Esophagus muscularis mucosa (tissue), 4 donors: ENCODE measurements around the gene ZNF71. TPM values are rescaled to one million over a fixed set of nuclear protein-coding genes. Genes with fewer than 3 reads are reported as not detected.

Experiments used
- DNase-seq: peaks from one replicate; pipeline ENCODE4 v3.0.0-alpha.2; 2017; ENCODE audit errors: extremely low spot score
- H3K27ac ChIP-seq, 4 donors: fragments of 200-600 bp; sonication (generic); replicated peaks in 1 of 4; 1 replicate in 3 of 4; 2 replicates in 1 of 4; pipeline ENCODE4 v1.5.1; 2016 to 2019; ENCODE audit warnings: mild to moderate bottlenecking in 1 of 4
- H3K27me3 ChIP-seq, 4 donors: fragments of 200-600 bp; sonication (generic); one replicate each; pipeline versions ENCODE4 v1.5.1 to v1.6.0; 2016 to 2019
- H3K36me3 ChIP-seq, 4 donors: fragments of 200-600 bp; sonication (generic); one replicate each; pipeline ENCODE4 v1.5.1; 2016 to 2019
- H3K4me1 ChIP-seq, 4 donors: fragments of 200-600 bp; sonication (generic); one replicate each; pipeline ENCODE4 v1.5.1; 2016 to 2019
- H3K4me3 ChIP-seq, 4 donors: fragments of 200-600 bp; sonication (generic); 1 replicate in 2 of 4; 2 replicates in 2 of 4; pipeline ENCODE4 v1.5.1; 2016 to 2019; ENCODE audit warnings: mild to moderate bottlenecking in 4 of 4, moderate library complexity in 1 of 4
- H3K9me3 ChIP-seq, 4 donors: fragments of 200-600 bp; sonication (generic); 1 replicate in 3 of 4; 2 replicates in 1 of 4; pipeline ENCODE4 v1.5.1; 2016 to 2019
- CTCF ChIP-seq, 3 experiments: fragments of 200-600 bp in 2 of 3; fragments of 450-650 bp in 1 of 3; sonication (generic) in 2 of 3; IDR thresholded peaks; one replicate each; pipeline ENCODE4 v1.5.1; 2017 to 2019; ENCODE audit warnings: antibody characterized with exemption in 3 of 3, mild to moderate bottlenecking in 2 of 3, moderate library complexity in 1 of 3
- EP300 ChIP-seq: sonication (generic); formaldehyde crosslinking; IDR thresholded peaks from one replicate; pipeline ENCODE4 v1.6.1; 2017; ENCODE audit warnings: antibody characterized with exemption
- POLR2A ChIP-seq: fragments of 450-650 bp; IDR thresholded peaks from one replicate; pipeline ENCODE4 v1.6.1; 2017; ENCODE audit warnings: antibody characterized with exemption, moderate library complexity, mild to moderate bottlenecking, low read depth
- POLR2AphosphoS5 ChIP-seq, 2 donors: sonication (generic); formaldehyde crosslinking; IDR thresholded peaks; one replicate each; pipeline ENCODE4 v1.6.1; 2017; ENCODE audit warnings: antibody characterized with exemption in 2 of 2
- WGBS: methylation state at CpG from one replicate; pipeline ENCODE4 v1.1.5; 2018; 5-methylcytosine and 5-hydroxymethylcytosine counted together
- intact Hi-C: fragments of 100-400 bp; cut with DNase I; formaldehyde crosslinking; loops from one replicate; pipeline ENCODE4 v1.15.1; 2023
- total RNA-seq, 4 donors: library from RNA; depleted of rRNA; stranded (reverse); fragments of >200 nt; gene quantifications; one replicate each; pipeline versions ENCODE4 v1.1.0 to v1.2.1, GENCODE V29; 2016

ZNF71 gene
- total RNA-seq, 4 donors from 2014 or later, result 12.6 to 25.9 (median 19.6) TPM

GRCh38 chr19:56661248-56661647, 66.1 kb downstream of the ZNF71 start:
- TF ChIP-seq CTCF (IDR thresholded peaks at IDR 0.05), result no peak
- no peak for TF ChIP-seq POLR2AphosphoS5 (IDR thresholded peaks at IDR 0.05)
- no peak for TF ChIP-seq EP300
- TF ChIP-seq POLR2A, result no peak
- 90% methylated on average over 3 of the region's 3 CpGs for WGBS
- intact Hi-C loops, result no loop called here
- Histone ChIP-seq H3K4me1 (peaks cover 0 to 9% (median 9%) of the 10 kb centered on the region in 4 donors), H3K27me3 (no peaks in the 10 kb centered on the region), H3K4me3 (no peak overlapping the region), H3K27ac (no peak overlapping the region), H3K9me3 (peaks cover 0 to 5% (median 0%) of the 10 kb centered on the region in 4 donors), H3K36me3 (peaks cover 13 to 35% (median 25%) of the 10 kb centered on the region in 4 donors)
- DNase-seq, result no peak

GRCh38 chr19:56663931-56664500, 68.9 kb downstream of the ZNF71 start:
- H3K27ac ChIP-seq, result no peak overlapping the region
- peaks cover 0 to 5% (median 0%) of the 10 kb centered on the region in 4 donors for H3K9me3 ChIP-seq
- intact Hi-C loops, result no loop called here
- TF ChIP-seq POLR2A, result no peak
- TF ChIP-seq EP300, result no peak
- TF ChIP-seq POLR2AphosphoS5 (IDR thresholded peaks at IDR 0.05), result no peak
- no peak for TF ChIP-seq CTCF (IDR thresholded peaks at IDR 0.05)
- H3K4me1 ChIP-seq, result peaks cover 0 to 9% (median 9%) of the 10 kb centered on the region in 4 donors
- no peak overlapping the region for H3K4me3 ChIP-seq
- no peak for DNase-seq
- WGBS, result 81% methylated on average over 54 of the region's 60 CpGs
- no peaks in the 10 kb centered on the region for H3K27me3 ChIP-seq
- H3K36me3 ChIP-seq, result peaks cover 13 to 35% (median 25%) of the 10 kb centered on the region in 4 donors

- peaks cover 0 to 9% (median 9%) of the 10 kb centered on the region in 4 donors for H3K4me1 ChIP-seq
- peaks cover 0 to 5% (median 0%) of the 10 kb centered on the region in 4 donors for H3K9me3 ChIP-seq
- no peak overlapping the region for H3K4me3 ChIP-seq
- H3K27me3 ChIP-seq, result no peaks in the 10 kb centered on the region
- TF ChIP-seq POLR2AphosphoS5 (IDR thresholded peaks at IDR 0.05), result no peak
- TF ChIP-seq POLR2A, result no peak
- TF ChIP-seq EP300, result no peak
- no peak for TF ChIP-seq CTCF (IDR thresholded peaks at IDR 0.05)
- 90% methylated on average over 4 of the region's 43 CpGs for WGBS
- DNase-seq, result no peak
- intact Hi-C loops, result no loop called here
- H3K36me3 ChIP-seq, result peaks cover 13 to 35% (median 25%) of the 10 kb centered on the region in 4 donors
- H3K27ac ChIP-seq, result no peak overlapping the region
Observed at GRCh38 chr19:56664511-56664910, 69.4 kb downstream of the ZNF71 start.

- Histone ChIP-seq H3K9me3 (peaks cover 0 to 5% (median 0%) of the 10 kb centered on the region in 4 donors), H3K27me3 (no peaks in the 10 kb centered on the region), H3K27ac (no peak overlapping the region), H3K4me3 (no peak overlapping the region), H3K4me1 (peaks cover 16 to 20% (median 19%) of the 10 kb centered on the region in 4 donors), H3K36me3 (peaks cover 13 to 29% (median 24%) of the 10 kb centered on the region in 4 donors)
- DNase-seq, result no peak
- intact Hi-C loops, result no loop called here
- WGBS, result 65% methylated on average over 5 of the region's 6 CpGs
- TF ChIP-seq EP300 (no peak), POLR2AphosphoS5 (IDR thresholded peaks at IDR 0.05) (no peak)
Observed at GRCh38 chr19:56667311-56667870, 72.3 kb downstream of the ZNF71 start.

DNA sequence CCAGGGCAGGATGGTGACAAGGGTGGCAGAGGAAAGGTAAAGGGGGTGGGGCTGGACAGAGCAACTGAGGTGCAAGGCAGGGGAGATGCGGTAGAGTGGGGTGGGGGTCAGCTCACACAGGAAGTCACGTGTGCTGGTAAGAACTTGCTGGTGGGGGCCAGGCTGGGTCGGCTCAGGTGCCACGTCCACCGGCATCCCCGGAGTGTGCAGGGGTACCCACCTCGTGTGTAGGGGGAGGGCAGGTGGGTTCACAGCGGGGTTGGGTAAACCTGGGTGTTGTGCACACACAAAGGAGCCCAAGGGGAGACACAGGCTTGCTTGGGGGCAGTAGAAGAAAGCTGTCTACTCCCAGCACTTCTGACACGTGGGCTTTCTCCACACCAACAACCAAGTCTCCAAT, 73.6 kb downstream of the ZNF71 start:
- peaks cover 0 to 5% (median 0%) of the 10 kb centered on the region in 4 donors for H3K9me3 ChIP-seq
- no peak for DNase-seq
- 85% methylated on average over 9 of the region's 9 CpGs for WGBS
- no peak for TF ChIP-seq POLR2A
- TF ChIP-seq POLR2AphosphoS5 (IDR thresholded peaks at IDR 0.05), result no peak
- TF ChIP-seq EP300, result no peak
- TF ChIP-seq CTCF (IDR thresholded peaks at IDR 0.05), result no peak
- H3K27me3 ChIP-seq, result no peaks in the 10 kb centered on the region
- H3K4me3 ChIP-seq, result no peak overlapping the region
- intact Hi-C loops, result no loop called here
- H3K36me3 ChIP-seq, result peaks cover 12 to 16% (median 15%) of the 10 kb centered on the region in 4 donors
- peaks cover 17 to 20% (median 19%) of the 10 kb centered on the region in 4 donors for H3K4me1 ChIP-seq
- H3K27ac ChIP-seq, result no peak overlapping the region
